Stomach (tissue), 9 donors: ENCODE results near the gene LIMS2. TPM values are rescaled to one million over a fixed set of nuclear protein-coding genes. Genes with fewer than 3 reads are reported as not detected.
A peak's percentile ranks its signal among the peaks of the same experiment; 100 is the strongest.

Source experiments
- DNase-seq, 2 donors: peaks; one replicate each; pipeline versions ENCODE4 v3.0.0 to v3.0.0-alpha.2; 2013 to 2019
- H3K27ac ChIP-seq, 5 donors: fragments of 200-600 bp in 4 of 5; sonication (generic) in 4 of 5; one replicate each; pipeline ENCODE4 v1.5.1; 2013 to 2019; ENCODE audit warnings: mild to moderate bottlenecking in 1 of 5, moderate library complexity in 1 of 5
- H3K27me3 ChIP-seq, 3 donors: fragments of 200-600 bp; sonication (generic); one replicate each; pipeline ENCODE4 v1.5.1; 2017 to 2019; ENCODE audit warnings: mixed run types in 1 of 3
- H3K36me3 ChIP-seq, 4 donors: fragments of 200-600 bp; sonication (generic); 1 replicate in 3 of 4; 2 replicates in 1 of 4; pipeline ENCODE4 v1.5.1; 2016 to 2019
- H3K4me1 ChIP-seq, 4 donors: fragments of 200-600 bp; sonication (generic); one replicate each; pipeline ENCODE4 v1.5.1; 2016 to 2019
- H3K4me3 ChIP-seq, 4 donors: fragments of 200-600 bp; sonication (generic) in 3 of 4; one replicate each; pipeline ENCODE4 v1.5.1; 2016 to 2019; ENCODE audit warnings: mild to moderate bottlenecking in 1 of 4
- H3K9me3 ChIP-seq, 4 donors: fragments of 200-600 bp; sonication (generic); one replicate each; pipeline ENCODE4 v1.5.1; 2016 to 2019
- CTCF ChIP-seq, 7 experiments: fragments of 450-650 bp in 4 of 7; fragments of 200-600 bp in 3 of 7; sonication (generic) in 3 of 7; IDR thresholded peaks; one replicate each; pipeline ENCODE4 v1.5.1; 2016 to 2019; ENCODE audit warnings: antibody characterized with exemption in 7 of 7, control low read depth in 2 of 7, mild to moderate bottlenecking in 1 of 7
- EP300 ChIP-seq: sonication (generic); formaldehyde crosslinking; IDR thresholded peaks from one replicate; pipeline ENCODE4 v1.6.1; 2017; ENCODE audit warnings: antibody characterized with exemption
- POLR2A ChIP-seq, 4 donors: fragments of 450-650 bp; IDR thresholded peaks; one replicate each; pipeline ENCODE4 v1.6.1; 2016; ENCODE audit warnings: antibody characterized with exemption in 4 of 4, control low read depth in 2 of 4, mild to moderate bottlenecking in 1 of 4, moderate library complexity in 1 of 4
- POLR2AphosphoS5 ChIP-seq, 3 donors: sonication (generic); formaldehyde crosslinking; IDR thresholded peaks; one replicate each; pipeline ENCODE4 v1.6.1; 2016; ENCODE audit warnings: antibody characterized with exemption in 3 of 3
- WGBS, 5 donors: extraction: QIAGEN DNeasy Blood & Tissue Kit in 3 of 5; methylation state at CpG; one replicate each; pipeline versions ENCODE4 v1.1.5 to v1.1.7; 2013 to 2018; 5-methylcytosine and 5-hydroxymethylcytosine counted together
- intact Hi-C: fragments of 100-400 bp; cut with DNase I; formaldehyde crosslinking; loops from one replicate; pipeline ENCODE4 v1.15.1; 2023; ENCODE audit warnings: low total_unique reads
- polyA plus RNA-seq, 3 donors: library from polyadenylated mRNA; stranded (reverse); fragments of 200-250 nt; gene quantifications; one replicate each; pipeline ENCODE4 v1.2.3, GENCODE V29; 2013
- total RNA-seq, 5 donors: library from RNA; depleted of rRNA; stranded (reverse); fragments of >200 nt; gene quantifications; one replicate each; pipeline versions ENCODE4 v1.1.0 to v1.2.3, GENCODE V29; 2014 to 2016
- donor health status: healthy with polysubstance abuse.
- donor health status: Bipolar disorder and iron deficiency.
- donor health status: healthy.

The LIMS2 gene
- total and polyA plus RNA-seq, 8 donors = 30.3 to 94.1 (median 59.5) TPM

GRCh38 chr2:127637725-127638252 is 37.5 kb downstream of the LIMS2 start:
- H3K36me3 ChIP-seq = peaks cover 0 to 32% (median 16%) of the 10 kb centered on the region in 4 donors
- no peak overlapping the region for H3K4me3 ChIP-seq
- peaks cover 18 to 75% (median 48%) of the 10 kb centered on the region in 4 donors for H3K4me1 ChIP-seq
- DNase-seq = peak in 1 of 2 donors; percentile 88
- TF ChIP-seq POLR2A (IDR thresholded peaks at IDR 0.05) (no peak), POLR2AphosphoS5 (IDR thresholded peaks at IDR 0.05) (no peak), CTCF (IDR thresholded peaks at IDR 0.05) (no peak), EP300 (no peak)
- WGBS, 5 donors = 27 to 39% (median 33%) methylated on average over 7 to 8 of the region's 8 CpGs
- H3K27me3 ChIP-seq = no peaks in the 10 kb centered on the region
- H3K27ac ChIP-seq = peak overlapping the region; percentile 1 to 90 (median 76)
- no peaks in the 10 kb centered on the region for H3K9me3 ChIP-seq
- intact Hi-C loops = no loop called here

GRCh38 chr2:127637236-127637630 is 38.1 kb downstream of the LIMS2 start:
- peak overlapping the region; percentile 1 to 90 (median 76) for H3K27ac ChIP-seq
- no peaks in the 10 kb centered on the region for H3K27me3 ChIP-seq
- H3K4me1 ChIP-seq = peaks cover 18 to 73% (median 47%) of the 10 kb centered on the region in 4 donors
- H3K36me3 ChIP-seq = peaks cover 0 to 32% (median 13%) of the 10 kb centered on the region in 4 donors
- no peak overlapping the region for H3K4me3 ChIP-seq
- intact Hi-C loops = no loop called here
- no peaks in the 10 kb centered on the region for H3K9me3 ChIP-seq
- no peak for DNase-seq
- WGBS, 5 donors = 10 to 89% (median 78%) methylated on average over 2 to 13 of the region's 13 CpGs
- TF ChIP-seq EP300 = no peak
- TF ChIP-seq POLR2A (IDR thresholded peaks at IDR 0.05) = no peak
- no peak for TF ChIP-seq POLR2AphosphoS5 (IDR thresholded peaks at IDR 0.05)
- no peak for TF ChIP-seq CTCF (IDR thresholded peaks at IDR 0.05)

- no peaks in the 10 kb centered on the region for H3K9me3 ChIP-seq
- H3K27ac ChIP-seq = peak overlapping the region in 4 of 5 donors; percentile 71 to 90 (median 82)
- no peak overlapping the region for H3K4me3 ChIP-seq
- TF ChIP-seq CTCF (IDR thresholded peaks at IDR 0.05) (no peak), EP300 (no peak), POLR2A (IDR thresholded peaks at IDR 0.05) (no peak), POLR2AphosphoS5 (IDR thresholded peaks at IDR 0.05) (no peak)
- peaks cover 18 to 66% (median 48%) of the 10 kb centered on the region in 4 donors for H3K4me1 ChIP-seq
- peak in 1 of 2 donors; percentile 72 for DNase-seq
- intact Hi-C loops = no loop called here
- H3K27me3 ChIP-seq = no peaks in the 10 kb centered on the region
- WGBS, 5 donors = 79 to 88% (median 83%) methylated on average over 21 to 33 of the region's 33 CpGs
- peaks cover 0 to 31% (median 10%) of the 10 kb centered on the region in 4 donors for H3K36me3 ChIP-seq
Observed at GRCh38 chr2:127636248-127637235, 38.8 kb downstream of the LIMS2 start.

GRCh38 chr2:127635380-127636237 is 39.7 kb downstream of the LIMS2 start:
- H3K27me3 ChIP-seq = no peaks in the 10 kb centered on the region
- peaks cover 18 to 70% (median 49%) of the 10 kb centered on the region in 4 donors for H3K4me1 ChIP-seq
- peaks cover 0 to 22% (median 9%) of the 10 kb centered on the region in 4 donors for H3K36me3 ChIP-seq
- intact Hi-C loops = no loop called here
- H3K27ac ChIP-seq = peak overlapping the region in 2 of 5 donors; percentile 88 to 90
- H3K4me3 ChIP-seq = no peak overlapping the region
- DNase-seq = no peak
- no peaks in the 10 kb centered on the region for H3K9me3 ChIP-seq
- TF ChIP-seq POLR2A (IDR thresholded peaks at IDR 0.05) (no peak), POLR2AphosphoS5 (IDR thresholded peaks at IDR 0.05) (no peak), EP300 (no peak), CTCF (IDR thresholded peaks at IDR 0.05) (no peak)
- WGBS, 5 donors = 87 to 96% (median 92%) methylated on average over 17 to 19 of the region's 19 CpGs
